Neuronal stem cell (in vitro differentiated cells): ENCODE results near the gene CLIC1.

Source experiments
- DNase-seq: peaks from one replicate; pipeline ENCODE4 v3.0.0-alpha.2; 2013; ENCODE audit warnings: low spot score
- H2AFZ ChIP-seq: one replicate; pipeline ENCODE4 v1.6.1; 2013; ENCODE audit warnings: mild to moderate bottlenecking, low read length, inconsistent platforms
- H2AK5ac ChIP-seq: 2 replicates; pipeline ENCODE4 v1.6.1; 2013; ENCODE audit warnings: low read depth, mild to moderate bottlenecking, inconsistent platforms, low read length, moderate library complexity, mixed read lengths
- H2BK120ac ChIP-seq: 2 replicates; pipeline ENCODE4 v1.6.1; 2013; ENCODE audit warnings: low read depth, mild to moderate bottlenecking, inconsistent platforms, low read length, moderate library complexity, mixed read lengths
- H2BK12ac ChIP-seq: one replicate; pipeline ENCODE4 v1.6.1; 2013; ENCODE audit warnings: low read length, inconsistent platforms
- H2BK15ac ChIP-seq: 2 replicates; pipeline ENCODE4 v1.6.1; 2013; ENCODE audit warnings: mild to moderate bottlenecking, low read length, inconsistent platforms, mixed read lengths
- H2BK5ac ChIP-seq: one replicate; pipeline ENCODE4 v1.6.1; 2013; ENCODE audit warnings: inconsistent platforms, mild to moderate bottlenecking, low read length, moderate library complexity
- H3K14ac ChIP-seq: one replicate; pipeline ENCODE4 v1.6.1; 2013; ENCODE audit warnings: low read length, inconsistent platforms
- H3K18ac ChIP-seq: 2 replicates; pipeline ENCODE4 v1.6.1; 2013; ENCODE audit warnings: low read length, inconsistent platforms
- H3K23ac ChIP-seq: 2 replicates; pipeline ENCODE4 v1.6.1; 2013; ENCODE audit warnings: low read depth, mild to moderate bottlenecking, mixed read lengths, low read length, inconsistent platforms; ENCODE audit not compliant: poor library complexity
- H3K27ac ChIP-seq: replicated peaks from 3 replicates; pipeline ENCODE4 v1.5.1; 2013; ENCODE audit warnings: low read length, inconsistent platforms
- H3K27me3 ChIP-seq, 3 experiments: 2 replicates each; pipeline ENCODE4 v1.6.1; 2013; ENCODE audit warnings: low read length in 3 of 3, mild to moderate bottlenecking in 2 of 3, inconsistent platforms in 1 of 3, low read depth in 1 of 3, mixed read lengths in 1 of 3, moderate library complexity in 1 of 3; ENCODE audit not compliant: control insufficient read depth in 3 of 3, insufficient read depth in 3 of 3
- H3K36me3 ChIP-seq, 2 donors: replicated peaks in 1 of 2; 2 replicates each; pipeline ENCODE4 v1.6.1; 2013; ENCODE audit warnings: low read length in 2 of 2; ENCODE audit not compliant: control insufficient read depth in 2 of 2, insufficient read depth in 2 of 2
- H3K4ac ChIP-seq: 2 replicates; pipeline ENCODE4 v1.6.1; 2013; ENCODE audit warnings: inconsistent platforms, mild to moderate bottlenecking, low read length, moderate library complexity
- H3K4me1 ChIP-seq, 2 donors: 1 replicate in 1 of 2; 2 replicates in 1 of 2; pipeline ENCODE4 v1.6.1; 2013; ENCODE audit warnings: low read length in 2 of 2, low read depth in 1 of 2; ENCODE audit not compliant: control insufficient read depth in 2 of 2, insufficient read depth in 1 of 2
- H3K4me2 ChIP-seq: one replicate; pipeline ENCODE4 v1.6.1; 2013; ENCODE audit warnings: mild to moderate bottlenecking, low read length, inconsistent platforms; ENCODE audit not compliant: insufficient read depth, poor library complexity, severe bottlenecking
- H3K4me3 ChIP-seq, 2 donors: 2 replicates each; pipeline ENCODE4 v1.5.1; 2013; ENCODE audit warnings: low read length in 2 of 2, mild to moderate bottlenecking in 2 of 2, inconsistent platforms in 1 of 2, moderate library complexity in 1 of 2
- H3K79me1 ChIP-seq: one replicate; pipeline ENCODE4 v1.6.1; 2013; ENCODE audit warnings: low read depth, mild to moderate bottlenecking, inconsistent platforms, low read length, moderate library complexity
- H3K9ac ChIP-seq: one replicate; pipeline ENCODE4 v1.6.1; 2013; ENCODE audit warnings: mild to moderate bottlenecking, low read depth, low read length, inconsistent platforms; ENCODE audit not compliant: poor library complexity
- H3K9me3 ChIP-seq, 2 donors: replicated peaks in 1 of 2; 2 replicates each; pipeline versions ENCODE3 to v1.6.1; 2013; ENCODE audit warnings: low read length in 2 of 2, mild to moderate bottlenecking in 2 of 2, inconsistent platforms in 1 of 2, low read depth in 1 of 2, mixed read lengths in 1 of 2, moderate library complexity in 1 of 2; ENCODE audit not compliant: control insufficient read depth in 2 of 2, insufficient read depth in 1 of 2
- H4K8ac ChIP-seq: one replicate; pipeline ENCODE4 v1.6.1; 2013; ENCODE audit warnings: low read depth, mild to moderate bottlenecking, inconsistent platforms, low read length, moderate library complexity
- H4K91ac ChIP-seq: one replicate; pipeline ENCODE4 v1.6.1; 2013; ENCODE audit warnings: low read length, low read depth, mild to moderate bottlenecking, inconsistent platforms; ENCODE audit not compliant: poor library complexity
- WGBS, 2 donors: extraction: QIAGEN DNeasy Blood & Tissue Kit; methylation state at CpG; one replicate each; pipeline ENCODE4 v1.1.7; 2013; ENCODE audit warnings: missing lambda C conversion rate in 2 of 2, mixed read lengths in 1 of 2; ENCODE audit not compliant: insufficient read length in 2 of 2, insufficient replicate concordance in 1 of 2; ENCODE audit errors: extremely low coverage in 2 of 2; 5-methylcytosine and 5-hydroxymethylcytosine counted together

CLIC1 gene

GRCh38 chr6:31727034-31727716 is 9.2 kb downstream of the CLIC1 start:
- Histone ChIP-seq H3K9ac (no peak overlapping the region), H2BK120ac (no peak overlapping the region), H3K4me2 (no peak overlapping the region), H4K8ac (no peak overlapping the region), H3K18ac (no peak overlapping the region), H3K4me1 (peaks cover 9 to 13% of the 10 kb centered on the region in 2 donors), H3K9me3 (no peaks in the 10 kb centered on the region), H2BK12ac (no peak overlapping the region), H2BK15ac (no peak overlapping the region), H2BK5ac (no peak overlapping the region), H3K14ac (no peak overlapping the region), H3K36me3 (peaks cover 46 to 66% of the 10 kb centered on the region in 2 donors), H2AK5ac (no peak overlapping the region), H3K4ac (no peak overlapping the region), H4K91ac (no peak overlapping the region), H3K79me1 (peaks cover 7% of the 10 kb centered on the region), H3K27ac (no peak overlapping the region), H3K23ac (no peak overlapping the region), H3K27me3 (no peaks in the 10 kb centered on the region), H2AFZ (no peak overlapping the region), H3K4me3 (no peak overlapping the region)
- no peak for DNase-seq
- WGBS, 2 donors, result no CpG with 5 or more reads among the region's 7 CpGs

GRCh38 chr6:31725502-31726350 is 10.6 kb downstream of the CLIC1 start:
- H2BK12ac ChIP-seq, result no peak overlapping the region
- H3K79me1 ChIP-seq, result peaks cover 7% of the 10 kb centered on the region
- H3K4me3 ChIP-seq, result no peak overlapping the region
- no peak overlapping the region for H2BK5ac ChIP-seq
- H2BK15ac ChIP-seq, result no peak overlapping the region
- H2AFZ ChIP-seq, result no peak overlapping the region
- no CpG with 5 or more reads among the region's 12 CpGs for WGBS, 2 donors
- no peak overlapping the region for H2BK120ac ChIP-seq
- H3K9ac ChIP-seq, result no peak overlapping the region
- H3K4me1 ChIP-seq, result peaks cover 7 to 10% of the 10 kb centered on the region in 2 donors
- H3K18ac ChIP-seq, result no peak overlapping the region
- peaks cover 35 to 51% of the 10 kb centered on the region in 2 donors for H3K36me3 ChIP-seq
- no peak overlapping the region for H4K8ac ChIP-seq
- H3K14ac ChIP-seq, result no peak overlapping the region
- no peak overlapping the region for H3K4me2 ChIP-seq
- no peak overlapping the region for H3K23ac ChIP-seq
- H3K27ac ChIP-seq, result no peak overlapping the region
- no peaks in the 10 kb centered on the region for H3K9me3 ChIP-seq
- H4K91ac ChIP-seq, result no peak overlapping the region
- H2AK5ac ChIP-seq, result no peak overlapping the region
- no peaks in the 10 kb centered on the region for H3K27me3 ChIP-seq
- H3K4ac ChIP-seq, result no peak overlapping the region
- DNase-seq, result no peak

- H3K27me3 ChIP-seq, result no peaks in the 10 kb centered on the region
- no peak overlapping the region for H2BK120ac ChIP-seq
- DNase-seq, result no peak
- H2AFZ ChIP-seq, result no peak overlapping the region
- H3K23ac ChIP-seq, result peak overlapping the region; percentile 57
- WGBS, 2 donors, result no CpG with 5 or more reads among the region's 25 CpGs
- no peak overlapping the region for H4K8ac ChIP-seq
- H3K9me3 ChIP-seq, result no peaks in the 10 kb centered on the region
- peak overlapping the region; percentile 49 for H3K18ac ChIP-seq
- H3K4me1 ChIP-seq, result peaks cover 4 to 5% of the 10 kb centered on the region in 2 donors
- no peak overlapping the region for H3K4me2 ChIP-seq
- H3K9ac ChIP-seq, result peak overlapping the region; percentile 36
- no peak overlapping the region for H2AK5ac ChIP-seq
- H2BK5ac ChIP-seq, result peak overlapping the region; percentile 57
- H3K79me1 ChIP-seq, result peaks cover 7% of the 10 kb centered on the region
- H3K27ac ChIP-seq, result no peak overlapping the region
- no peak overlapping the region for H3K4me3 ChIP-seq
- H3K14ac ChIP-seq, result no peak overlapping the region
- no peak overlapping the region for H2BK15ac ChIP-seq
- no peak overlapping the region for H3K4ac ChIP-seq
- peaks cover 32 to 46% of the 10 kb centered on the region in 2 donors for H3K36me3 ChIP-seq
- no peak overlapping the region for H2BK12ac ChIP-seq
- no peak overlapping the region for H4K91ac ChIP-seq
Measured at GRCh38 chr6:31723980-31724691, 12.2 kb downstream of the CLIC1 start.
